AG04450 (cell line): ENCODE data around the gene GDPGP1. TPM values are rescaled to one million over a fixed set of nuclear protein-coding genes. Genes with fewer than 3 reads are reported as not detected.

ENCODE experiments used
- CTCF ChIA-PET: fragments of 300-600, 350-600 bp; formaldehyde crosslinking; extraction: SDS; loops from one replicate; lab custom pipeline; 2022; ENCODE audit warnings: antibody characterized with exemption, inconsistent platforms; lab: Charles Lee
- POLR2A ChIA-PET: fragments of 350-600 bp; formaldehyde crosslinking; extraction: SDS; loops from one replicate; lab custom pipeline; 2021; ENCODE audit warnings: antibody characterized with exemption, inconsistent platforms; lab: Yijun Ruan, JAX
- DNase-seq: peaks from one replicate; pipeline ENCODE4 v3.0.0-alpha.2; 2011; ENCODE audit warnings: low read depth, low spot score
- H3K27ac ChIP-seq: one replicate; pipeline ENCODE4 v1.5.1; 2012; ENCODE audit warnings: low read depth, low read length, control low read depth
- H3K27me3 ChIP-seq: one replicate; pipeline ENCODE4 v1.6.0; 2012; ENCODE audit warnings: low read length; ENCODE audit not compliant: control insufficient read depth, insufficient read depth
- H3K4me3 ChIP-seq: 2 replicates; pipeline ENCODE4 v1.5.1; 2011; ENCODE audit warnings: mild to moderate bottlenecking, low read depth, low read length, control low read depth
- H3K9me3 ChIP-seq: 2 replicates; pipeline ENCODE4 v1.5.1; 2012; ENCODE audit warnings: low read length; ENCODE audit not compliant: control insufficient read depth, insufficient read depth
- CTCF ChIP-seq: IDR thresholded peaks from 2 replicates; pipeline ENCODE4 v1.5.1; 2011; ENCODE audit warnings: low read depth, low read length, control low read depth, inconsistent platforms
- polyA plus RNA-seq: library from polyadenylated mRNA; depleted of rRNA; stranded (reverse); fragments of >200 nt; gene quantifications from 2 replicates; pipeline ENCODE4 v1.2.3, GENCODE V29; 2011

The GDPGP1 gene
- polyA plus RNA-seq, 1 experiment, result 2.7 TPM

- H3K9me3 ChIP-seq, result no peaks in the 10 kb centered on the region
- TF ChIP-seq CTCF, result no peak
- ChIA-PET POLR2A (interaction anchor here (0.6 kb wide), 1 partner anchor 56 kb away, joined by 5 read pairs; no protein-coding TSS in a partner anchor), CTCF (interaction anchor here (0.7 to 1.8 kb wide), 3 partner anchors 7 to 20 kb away, joined by 3 to 6 read pairs (median 4); no protein-coding TSS in a partner anchor)
- H3K27ac ChIP-seq, result no peak overlapping the region
- H3K4me3 ChIP-seq, result no peak overlapping the region
- DNase-seq, result no peak
- no peaks in the 10 kb centered on the region for H3K27me3 ChIP-seq
These were observed 21.5 kb upstream of the GDPGP1 start for GRCh38 chr15:90212221-90213098.

- Histone ChIP-seq H3K9me3 (no peaks in the 10 kb centered on the region), H3K4me3 (no peak overlapping the region), H3K27ac (no peak overlapping the region), H3K27me3 (no peaks in the 10 kb centered on the region)
- TF ChIP-seq CTCF, result no peak
- ChIA-PET POLR2A (no interaction called here), CTCF (interaction anchor here (0.7 to 1.8 kb wide), 2 partner anchors 8 to 315 kb away, joined by 4 to 6 read pairs; no protein-coding TSS in a partner anchor)
- DNase-seq, result no peak
These were observed 20.7 kb upstream of the GDPGP1 start for GRCh38 chr15:90213122-90213817.

GRCh38 chr15:90213818-90214204, 20.2 kb upstream of the GDPGP1 start:
- ChIA-PET CTCF (interaction anchor here (0.7 kb wide), 2 partner anchors 17 to 315 kb away, joined by 4 read pairs; no protein-coding TSS in a partner anchor), POLR2A (no interaction called here)
- Histone ChIP-seq H3K4me3 (no peak overlapping the region), H3K27me3 (no peaks in the 10 kb centered on the region), H3K27ac (no peak overlapping the region), H3K9me3 (no peaks in the 10 kb centered on the region)
- TF ChIP-seq CTCF, result no peak
- no peak for DNase-seq

GRCh38 chr15:90214553-90215196, 19.3 kb upstream of the GDPGP1 start:
- Histone ChIP-seq H3K27me3 (no peaks in the 10 kb centered on the region), H3K9me3 (no peaks in the 10 kb centered on the region; the same call in 1 of the 2 replicates), H3K4me3 (no peak overlapping the region), H3K27ac (no peak overlapping the region)
- CTCF ChIA-PET, result interaction anchor here (0.6 to 1.6 kb wide), 9 partner anchors 10 to 575 kb away, joined by 3 to 5 read pairs (median 3); partner anchors contain the start of genes CIB1 and GDPGP1
- peak; percentile 53 for TF ChIP-seq CTCF
- no peak for DNase-seq
- POLR2A ChIA-PET, result interaction anchor here (0.6 to 1.0 kb wide), 5 partner anchors 13 to 320 kb away, joined by 3 to 7 read pairs (median 3); partner anchors contain the start of gene SEMA4B
